ENCODE results near the gene ZRANB2.

The ZRANB2 gene

GRCh38 chr1:71080739-71081696 lies at the start of gene ZRANB2:
Gene ZRANB2 (minus strand): TSS chr1:71081035. CDS start chr1:71080995, 40 bp downstream.
- in situ Hi-C loops (cut with HindIII; ENCODE audit: low sequenced_read_pairs), result no loop called here
- TF ChIP-seq CTCF (IDR thresholded peaks at IDR 0.05; ENCODE audit: low read depth, low read length), result peak; percentile 73
- DNase-seq (ENCODE audit: low read depth, low spot score), result peak; percentile 96
- peak within 1 kb of the TSS; percentile 98 for H3K4me3 ChIP-seq (ENCODE audit: low read depth, low read length)

- TF ChIP-seq CTCF (IDR thresholded peaks at IDR 0.05; ENCODE audit: low read depth, low read length), result no peak
- in situ Hi-C loops (cut with HindIII; ENCODE audit: low sequenced_read_pairs), result no loop called here
- DNase-seq (ENCODE audit: low read depth, low spot score), result no peak
- H3K4me3 ChIP-seq (ENCODE audit: low read depth, low read length), result no peak overlapping the region
These were observed 47.2 kb upstream of the ZRANB2 start for GRCh38 chr1:71128060-71128459.

GRCh38 chr1:71118086-71118485 lies 37.3 kb upstream of the ZRANB2 start:
- in situ Hi-C loops (cut with HindIII; ENCODE audit: low sequenced_read_pairs), result no loop called here
- DNase-seq (ENCODE audit: low read depth, low spot score), result no peak
- TF ChIP-seq CTCF (IDR thresholded peaks at IDR 0.05; ENCODE audit: low read depth, low read length), result no peak
- no peak overlapping the region for H3K4me3 ChIP-seq (ENCODE audit: low read depth, low read length)

- in situ Hi-C loops (cut with HindIII; ENCODE audit: low sequenced_read_pairs), result no loop called here
- no peak overlapping the region for H3K4me3 ChIP-seq (ENCODE audit: low read depth, low read length)
- TF ChIP-seq CTCF (IDR thresholded peaks at IDR 0.05; ENCODE audit: low read depth, low read length), result no peak
- DNase-seq (ENCODE audit: low read depth, low spot score), result no peak
These were observed 35.9 kb upstream of the ZRANB2 start for GRCh38 chr1:71116729-71117128.

- peak; percentile 7 for DNase-seq (ENCODE audit: low read depth, low spot score)
- no peak for TF ChIP-seq CTCF (IDR thresholded peaks at IDR 0.05; ENCODE audit: low read depth, low read length)
- in situ Hi-C loops (cut with HindIII; ENCODE audit: low sequenced_read_pairs), result no loop called here
- H3K4me3 ChIP-seq (ENCODE audit: low read depth, low read length), result no peak overlapping the region
These were observed 26.0 kb upstream of the ZRANB2 start for GRCh38 chr1:71106658-71107322.

GRCh38 chr1:71104417-71104816 lies 23.6 kb upstream of the ZRANB2 start:
- TF ChIP-seq CTCF (IDR thresholded peaks at IDR 0.05; ENCODE audit: low read depth, low read length), result no peak
- in situ Hi-C loops (cut with HindIII; ENCODE audit: low sequenced_read_pairs), result no loop called here
- DNase-seq (ENCODE audit: low read depth, low spot score), result no peak
- H3K4me3 ChIP-seq (ENCODE audit: low read depth, low read length), result no peak overlapping the region
